Astrocyte (in vitro differentiated cells and primary cell): ENCODE data around the gene TTLL9. TPM values are rescaled to one million over a fixed set of nuclear protein-coding genes. Genes with fewer than 3 reads are reported as not detected.

ENCODE experiments used
- DNase-seq: peaks from one replicate; pipeline ENCODE4 v3.0.0-alpha.2; 2010; ENCODE audit warnings: low read depth
- FAIRE-seq: peaks from 2 replicates; lab custom pipeline; 2011; peaks lifted over from hg19 to GRCh38; lab: Jason Lieb, UNC
- H2AFZ ChIP-seq: 2 replicates; pipeline ENCODE4 v1.6.0; 2012; ENCODE audit warnings: low read depth, low read length, inconsistent platforms
- H3K27ac ChIP-seq: 2 replicates; pipeline ENCODE4 v1.5.1; 2011; ENCODE audit warnings: low read depth, low read length, inconsistent platforms
- H3K27me3 ChIP-seq: 2 replicates; pipeline ENCODE4 v1.6.0; 2011; ENCODE audit warnings: low read length, inconsistent platforms; ENCODE audit not compliant: insufficient read depth
- H3K36me3 ChIP-seq: 2 replicates; pipeline ENCODE4 v1.5.1; 2011; ENCODE audit warnings: low read length, inconsistent platforms; ENCODE audit not compliant: insufficient read depth
- H3K4me1 ChIP-seq: 2 replicates; pipeline ENCODE4 v1.5.1; 2011; ENCODE audit warnings: low read length, inconsistent platforms; ENCODE audit not compliant: insufficient read depth
- H3K4me2 ChIP-seq: 2 replicates; pipeline ENCODE4 v1.6.0; 2012; ENCODE audit warnings: low read length, inconsistent platforms
- H3K4me3 ChIP-seq: 2 replicates; pipeline ENCODE4 v1.5.1; 2011; ENCODE audit warnings: low read depth, mild to moderate bottlenecking, low read length, inconsistent platforms; ENCODE audit not compliant: insufficient read depth
- H3K79me2 ChIP-seq: 2 replicates; pipeline ENCODE4 v1.6.0; 2012; ENCODE audit warnings: mild to moderate bottlenecking, low read length, inconsistent platforms; ENCODE audit not compliant: insufficient read depth
- H3K9ac ChIP-seq: 2 replicates; pipeline ENCODE4 v1.6.0; 2012; ENCODE audit warnings: mild to moderate bottlenecking, low read length, inconsistent platforms
- H3K9me3 ChIP-seq: 2 replicates; pipeline ENCODE4 v1.5.1; 2012; ENCODE audit warnings: low read depth, mild to moderate bottlenecking, low read length, inconsistent platforms; ENCODE audit not compliant: insufficient read depth
- H4K20me1 ChIP-seq: 2 replicates; pipeline ENCODE4 v1.6.0; 2012; ENCODE audit warnings: low read length, inconsistent platforms; ENCODE audit not compliant: insufficient read depth
- H3K27ac Mint-ChIP-seq: one replicate; pipeline ENCODE4 v1.8.0; 2021; ENCODE audit warnings: mild to moderate bottlenecking, mixed read lengths; ENCODE audit not compliant: unreplicated experiment
- H3K27me3 Mint-ChIP-seq: one replicate; pipeline ENCODE4 v1.8.0; 2021; ENCODE audit warnings: low read depth, mixed read lengths; ENCODE audit not compliant: unreplicated experiment
- H3K36me3 Mint-ChIP-seq: one replicate; pipeline ENCODE4 v1.8.0; 2021; ENCODE audit warnings: low read depth, mixed read lengths; ENCODE audit not compliant: unreplicated experiment
- H3K4me1 Mint-ChIP-seq: one replicate; pipeline ENCODE4 v1.8.0; 2021; ENCODE audit warnings: low read depth, mixed read lengths; ENCODE audit not compliant: unreplicated experiment
- H3K4me3 Mint-ChIP-seq: one replicate; pipeline ENCODE4 v1.8.0; 2021; ENCODE audit warnings: mild to moderate bottlenecking, moderate library complexity, mixed read lengths; ENCODE audit not compliant: unreplicated experiment
- H3K9me3 Mint-ChIP-seq: one replicate; pipeline ENCODE4 v1.8.0; 2021; ENCODE audit warnings: mild to moderate bottlenecking, mixed read lengths; ENCODE audit not compliant: unreplicated experiment
- EZH2 ChIP-seq: IDR thresholded peaks from 2 replicates; pipeline ENCODE4 v1.6.1; 2012; ENCODE audit warnings: mild to moderate bottlenecking, low read length, inconsistent platforms; ENCODE audit not compliant: insufficient read depth
- total RNA-seq: library from RNA; stranded (reverse); gene quantifications from 2 replicates; pipeline ENCODE4 v1.2.1, GENCODE V29; 2021
- TF ChIP-seq, protein P1 (sequence below): IDR thresholded peaks from 2 replicates; pipeline ENCODE4 v1.5.1; 2011; ENCODE audit warnings: low read depth, mild to moderate bottlenecking, inconsistent platforms, low read length, moderate library complexity; ENCODE audit not compliant: insufficient read depth

The TTLL9 gene
- total RNA-seq, 1 donor from 2014 or later, result 0.41 TPM

DNA sequence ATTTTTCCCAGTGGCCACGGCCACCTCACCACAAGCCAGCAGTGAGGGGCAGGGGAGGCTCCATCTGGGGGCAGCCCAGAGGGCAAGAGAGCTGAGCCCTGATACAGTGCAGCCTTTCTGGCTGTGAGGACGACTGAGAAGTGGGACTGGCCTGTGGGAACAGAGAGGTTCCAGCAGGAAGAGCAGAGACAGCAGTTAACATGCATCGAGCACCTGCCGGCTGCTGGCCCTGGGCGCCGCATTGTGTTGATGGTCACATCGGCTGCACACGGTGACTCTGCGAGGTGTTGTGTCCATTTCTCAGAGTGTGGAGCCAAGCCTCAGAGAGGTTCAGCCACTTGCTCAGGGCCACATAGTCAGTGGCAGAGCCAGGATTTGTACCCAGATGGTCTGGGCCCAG lies 34.9 kb upstream of the TTLL9 start:
- H3K27me3 Mint-ChIP-seq, result peaks cover 14% of the 10 kb centered on the region
- Histone ChIP-seq H2AFZ (no peak overlapping the region), H3K9me3 (no peaks in the 10 kb centered on the region), H3K4me1 (peaks cover 44% of the 10 kb centered on the region), H4K20me1 (no peaks in the 10 kb centered on the region), H3K27ac (no peak overlapping the region), H3K36me3 (no peaks in the 10 kb centered on the region), H3K4me3 (no peak overlapping the region), H3K9ac (no peak overlapping the region), H3K79me2 (no peaks in the 10 kb centered on the region), H3K27me3 (no peaks in the 10 kb centered on the region), H3K4me2 (peak overlapping the region; percentile 69)
- H3K27ac Mint-ChIP-seq, result peak overlapping the region; percentile 44
- DNase-seq (no peak), FAIRE-seq (no peak)
- peaks cover 24% of the 10 kb centered on the region for H3K4me1 Mint-ChIP-seq
- H3K9me3 Mint-ChIP-seq, result no peaks in the 10 kb centered on the region
- H3K4me3 Mint-ChIP-seq, result no peak overlapping the region
- H3K36me3 Mint-ChIP-seq, result peaks cover 9% of the 10 kb centered on the region
- TF ChIP-seq, protein P1, sequence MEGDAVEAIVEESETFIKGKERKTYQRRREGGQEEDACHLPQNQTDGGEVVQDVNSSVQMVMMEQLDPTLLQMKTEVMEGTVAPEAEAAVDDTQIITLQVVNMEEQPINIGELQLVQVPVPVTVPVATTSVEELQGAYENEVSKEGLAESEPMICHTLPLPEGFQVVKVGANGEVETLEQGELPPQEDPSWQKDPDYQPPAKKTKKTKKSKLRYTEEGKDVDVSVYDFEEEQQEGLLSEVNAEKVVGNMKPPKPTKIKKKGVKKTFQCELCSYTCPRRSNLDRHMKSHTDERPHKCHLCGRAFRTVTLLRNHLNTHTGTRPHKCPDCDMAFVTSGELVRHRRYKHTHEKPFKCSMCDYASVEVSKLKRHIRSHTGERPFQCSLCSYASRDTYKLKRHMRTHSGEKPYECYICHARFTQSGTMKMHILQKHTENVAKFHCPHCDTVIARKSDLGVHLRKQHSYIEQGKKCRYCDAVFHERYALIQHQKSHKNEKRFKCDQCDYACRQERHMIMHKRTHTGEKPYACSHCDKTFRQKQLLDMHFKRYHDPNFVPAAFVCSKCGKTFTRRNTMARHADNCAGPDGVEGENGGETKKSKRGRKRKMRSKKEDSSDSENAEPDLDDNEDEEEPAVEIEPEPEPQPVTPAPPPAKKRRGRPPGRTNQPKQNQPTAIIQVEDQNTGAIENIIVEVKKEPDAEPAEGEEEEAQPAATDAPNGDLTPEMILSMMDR, result no peak
- no peak for TF ChIP-seq EZH2

DNA sequence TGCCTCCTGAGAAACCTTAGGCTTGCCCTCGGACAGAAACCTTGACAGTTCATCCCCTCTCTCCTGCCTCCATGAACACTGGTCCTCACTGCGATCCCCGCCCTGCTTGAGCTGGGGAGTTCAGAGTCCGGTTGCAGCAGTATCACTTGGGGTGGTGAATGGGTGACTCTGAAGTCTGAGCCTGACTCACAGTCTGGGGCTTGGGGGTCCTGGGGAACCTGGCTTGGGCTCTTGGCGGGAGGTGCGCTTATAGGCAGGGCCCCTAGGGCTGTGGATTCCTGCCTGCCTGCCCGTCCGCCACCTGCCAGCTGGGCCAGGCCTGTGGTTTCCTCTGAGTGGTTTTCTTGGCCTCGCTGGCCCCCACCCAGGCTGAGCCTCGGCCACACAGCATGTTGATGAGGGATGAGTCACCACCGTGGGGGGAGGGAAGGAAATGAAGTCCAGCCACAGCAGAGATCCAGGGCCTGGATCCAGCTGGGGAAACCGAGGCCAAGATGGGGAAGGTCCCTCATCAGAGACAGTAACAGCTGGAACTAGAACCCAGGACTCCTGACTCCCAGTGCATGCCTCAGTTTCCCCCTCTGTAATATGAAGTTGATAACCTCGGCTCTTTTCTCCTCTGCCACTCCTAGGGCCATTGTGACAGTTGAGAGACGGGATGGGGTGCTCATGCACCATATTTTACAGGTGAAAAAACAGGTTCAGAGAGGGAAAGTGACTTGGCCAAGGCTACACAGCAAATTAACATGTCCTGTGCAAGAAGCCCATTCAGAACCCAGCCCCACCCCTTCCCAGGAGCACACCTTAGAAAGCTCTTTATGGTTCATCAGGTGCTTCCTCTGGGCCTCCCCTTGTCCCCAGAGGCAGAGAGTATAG lies 34.2 kb upstream of the TTLL9 start:
- peak; percentile 47 for FAIRE-seq
- Histone ChIP-seq H3K4me3 (peak overlapping the region; percentile 16), H3K27ac (no peak overlapping the region), H4K20me1 (no peaks in the 10 kb centered on the region), H2AFZ (no peak overlapping the region), H3K27me3 (no peaks in the 10 kb centered on the region), H3K9me3 (no peaks in the 10 kb centered on the region), H3K9ac (no peak overlapping the region), H3K4me2 (peak overlapping the region; percentile 69), H3K36me3 (no peaks in the 10 kb centered on the region), H3K79me2 (no peaks in the 10 kb centered on the region), H3K4me1 (peaks cover 49% of the 10 kb centered on the region)
- H3K36me3 Mint-ChIP-seq, result peaks cover 9% of the 10 kb centered on the region
- H3K4me3 Mint-ChIP-seq, result peak overlapping the region; percentile 56
- DNase-seq, result peak; percentile 91
- H3K27me3 Mint-ChIP-seq, result peaks cover 12% of the 10 kb centered on the region
- TF ChIP-seq EZH2, result no peak
- TF ChIP-seq, protein P1, result no peak
- no peaks in the 10 kb centered on the region for H3K9me3 Mint-ChIP-seq
- peaks cover 29% of the 10 kb centered on the region for H3K4me1 Mint-ChIP-seq
- H3K27ac Mint-ChIP-seq, result peak overlapping the region; percentile 20
